Stomach (tissue), 4 donors: ENCODE results near the gene DNAH11.

ENCODE experiments used
- EP300 ChIP-seq: sonication (generic); formaldehyde crosslinking; IDR thresholded peaks from one replicate; pipeline ENCODE4 v1.6.1; 2017; ENCODE audit warnings: antibody characterized with exemption
- POLR2A ChIP-seq, 4 donors: fragments of 450-650 bp; IDR thresholded peaks; one replicate each; pipeline ENCODE4 v1.6.1; 2016; ENCODE audit warnings: antibody characterized with exemption in 4 of 4, control low read depth in 2 of 4, mild to moderate bottlenecking in 1 of 4, moderate library complexity in 1 of 4
- POLR2AphosphoS5 ChIP-seq, 3 donors: sonication (generic); formaldehyde crosslinking; IDR thresholded peaks; one replicate each; pipeline ENCODE4 v1.6.1; 2016; ENCODE audit warnings: antibody characterized with exemption in 3 of 3
- TF ChIP-seq, protein P1 (sequence below), 7 experiments: fragments of 450-650 bp in 4 of 7; fragments of 200-600 bp in 3 of 7; sonication (generic) in 3 of 7; IDR thresholded peaks; one replicate each; pipeline ENCODE4 v1.5.1; 2016 to 2019; ENCODE audit warnings: antibody characterized with exemption in 7 of 7, control low read depth in 2 of 7, mild to moderate bottlenecking in 1 of 7

DNA sequence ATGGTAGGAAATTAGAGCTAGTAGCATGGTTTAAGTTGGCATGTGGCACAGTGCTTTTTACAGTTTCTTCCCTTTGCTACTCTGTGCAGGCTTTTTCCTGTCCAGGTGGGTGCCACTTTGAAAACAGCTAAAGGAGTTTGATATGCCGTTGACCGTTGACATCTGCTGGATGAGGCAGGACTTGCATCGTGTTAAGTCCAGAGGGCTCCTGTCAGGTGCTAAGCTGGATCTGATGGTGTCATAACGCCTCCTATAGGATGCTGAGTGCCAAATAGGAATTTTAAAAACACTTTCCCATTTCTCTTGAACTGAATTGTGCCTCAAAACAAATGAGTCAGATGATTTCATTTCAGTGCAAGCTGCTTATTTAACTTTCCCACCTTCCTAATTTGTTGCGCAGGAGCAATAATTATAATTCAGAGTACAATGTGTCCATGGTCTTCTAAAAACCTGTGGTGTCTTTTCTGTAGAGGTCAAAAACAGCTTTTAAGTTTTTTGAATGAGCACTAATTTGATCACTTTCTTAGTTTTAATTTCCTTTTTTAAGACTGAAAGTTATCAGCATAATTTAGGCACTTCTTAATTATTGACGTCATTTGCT lies 224.6 kb downstream of the DNAH11 start:
- TF ChIP-seq POLR2AphosphoS5 (IDR thresholded peaks at IDR 0.05) (no peak), POLR2A (IDR thresholded peaks at IDR 0.05) (no peak), EP300 (no peak)
- TF ChIP-seq, protein P1, sequence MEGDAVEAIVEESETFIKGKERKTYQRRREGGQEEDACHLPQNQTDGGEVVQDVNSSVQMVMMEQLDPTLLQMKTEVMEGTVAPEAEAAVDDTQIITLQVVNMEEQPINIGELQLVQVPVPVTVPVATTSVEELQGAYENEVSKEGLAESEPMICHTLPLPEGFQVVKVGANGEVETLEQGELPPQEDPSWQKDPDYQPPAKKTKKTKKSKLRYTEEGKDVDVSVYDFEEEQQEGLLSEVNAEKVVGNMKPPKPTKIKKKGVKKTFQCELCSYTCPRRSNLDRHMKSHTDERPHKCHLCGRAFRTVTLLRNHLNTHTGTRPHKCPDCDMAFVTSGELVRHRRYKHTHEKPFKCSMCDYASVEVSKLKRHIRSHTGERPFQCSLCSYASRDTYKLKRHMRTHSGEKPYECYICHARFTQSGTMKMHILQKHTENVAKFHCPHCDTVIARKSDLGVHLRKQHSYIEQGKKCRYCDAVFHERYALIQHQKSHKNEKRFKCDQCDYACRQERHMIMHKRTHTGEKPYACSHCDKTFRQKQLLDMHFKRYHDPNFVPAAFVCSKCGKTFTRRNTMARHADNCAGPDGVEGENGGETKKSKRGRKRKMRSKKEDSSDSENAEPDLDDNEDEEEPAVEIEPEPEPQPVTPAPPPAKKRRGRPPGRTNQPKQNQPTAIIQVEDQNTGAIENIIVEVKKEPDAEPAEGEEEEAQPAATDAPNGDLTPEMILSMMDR (IDR thresholded peaks at IDR 0.05), result peak in 5 of 7 experiments; percentile 17 to 53 (median 40)
